ENCODE measurements around the gene VRK2.

DNA sequence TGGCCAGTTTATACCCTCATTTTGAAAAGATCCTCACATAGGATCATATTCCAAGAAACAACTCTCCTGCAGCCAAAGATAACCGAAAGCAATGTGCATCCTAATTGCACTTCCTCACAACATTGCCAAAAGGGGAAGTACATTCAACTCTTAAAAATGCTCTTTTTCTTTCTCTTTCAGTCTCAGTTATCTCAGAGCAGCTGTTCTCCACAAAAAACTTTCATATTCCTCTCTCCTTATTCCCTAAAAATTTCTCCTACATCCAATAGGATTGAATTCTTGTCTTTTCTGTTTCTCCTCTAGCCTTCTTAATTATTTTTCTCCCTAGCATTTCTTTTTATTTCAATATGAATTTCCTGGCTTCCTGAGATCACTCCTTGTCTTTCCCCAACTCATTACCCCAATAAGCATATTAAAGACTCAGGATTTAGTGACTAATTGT lies 7.4 kb upstream of the VRK2 start:
- TF ChIP-seq, protein P1, sequence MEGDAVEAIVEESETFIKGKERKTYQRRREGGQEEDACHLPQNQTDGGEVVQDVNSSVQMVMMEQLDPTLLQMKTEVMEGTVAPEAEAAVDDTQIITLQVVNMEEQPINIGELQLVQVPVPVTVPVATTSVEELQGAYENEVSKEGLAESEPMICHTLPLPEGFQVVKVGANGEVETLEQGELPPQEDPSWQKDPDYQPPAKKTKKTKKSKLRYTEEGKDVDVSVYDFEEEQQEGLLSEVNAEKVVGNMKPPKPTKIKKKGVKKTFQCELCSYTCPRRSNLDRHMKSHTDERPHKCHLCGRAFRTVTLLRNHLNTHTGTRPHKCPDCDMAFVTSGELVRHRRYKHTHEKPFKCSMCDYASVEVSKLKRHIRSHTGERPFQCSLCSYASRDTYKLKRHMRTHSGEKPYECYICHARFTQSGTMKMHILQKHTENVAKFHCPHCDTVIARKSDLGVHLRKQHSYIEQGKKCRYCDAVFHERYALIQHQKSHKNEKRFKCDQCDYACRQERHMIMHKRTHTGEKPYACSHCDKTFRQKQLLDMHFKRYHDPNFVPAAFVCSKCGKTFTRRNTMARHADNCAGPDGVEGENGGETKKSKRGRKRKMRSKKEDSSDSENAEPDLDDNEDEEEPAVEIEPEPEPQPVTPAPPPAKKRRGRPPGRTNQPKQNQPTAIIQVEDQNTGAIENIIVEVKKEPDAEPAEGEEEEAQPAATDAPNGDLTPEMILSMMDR (IDR thresholded peaks at IDR 0.05) = no peak
- no peak for TF ChIP-seq POLR2A (IDR thresholded peaks at IDR 0.05)
